ENCODE results near the gene CYFIP2.

Gene CYFIP2

DNA sequence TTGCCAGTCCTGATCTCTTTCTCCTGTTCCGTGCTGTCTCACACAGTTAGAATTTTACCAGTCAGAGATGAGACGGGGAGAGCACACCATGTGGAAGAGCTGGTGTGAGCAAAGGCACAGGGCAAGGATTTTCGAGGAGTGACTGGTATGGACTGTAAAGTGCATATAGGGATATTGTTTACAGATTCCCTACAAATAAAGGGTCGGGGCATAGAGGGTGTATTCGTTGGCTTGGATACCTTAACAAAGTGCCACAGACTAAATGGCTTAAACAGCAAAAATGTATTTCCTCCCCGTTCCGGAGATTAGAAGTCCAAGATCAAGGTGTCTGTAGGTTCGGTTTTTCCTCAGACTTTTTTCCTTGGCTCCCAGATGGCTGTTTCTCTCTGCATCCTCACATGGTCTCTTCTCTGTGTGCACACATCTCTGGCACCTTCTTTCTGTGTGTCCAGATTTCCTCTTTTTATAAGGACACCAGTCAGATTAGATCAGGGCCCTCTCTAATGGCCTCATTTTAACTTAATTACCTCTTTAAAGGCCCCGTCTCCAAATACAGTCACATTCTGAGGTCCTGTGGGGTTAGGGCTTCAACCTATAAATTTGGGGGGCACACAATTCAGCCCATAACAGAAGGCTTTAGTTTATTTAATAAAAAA lies 23.4 kb downstream of the CYFIP2 start:
- no peak for DNase-seq

DNA sequence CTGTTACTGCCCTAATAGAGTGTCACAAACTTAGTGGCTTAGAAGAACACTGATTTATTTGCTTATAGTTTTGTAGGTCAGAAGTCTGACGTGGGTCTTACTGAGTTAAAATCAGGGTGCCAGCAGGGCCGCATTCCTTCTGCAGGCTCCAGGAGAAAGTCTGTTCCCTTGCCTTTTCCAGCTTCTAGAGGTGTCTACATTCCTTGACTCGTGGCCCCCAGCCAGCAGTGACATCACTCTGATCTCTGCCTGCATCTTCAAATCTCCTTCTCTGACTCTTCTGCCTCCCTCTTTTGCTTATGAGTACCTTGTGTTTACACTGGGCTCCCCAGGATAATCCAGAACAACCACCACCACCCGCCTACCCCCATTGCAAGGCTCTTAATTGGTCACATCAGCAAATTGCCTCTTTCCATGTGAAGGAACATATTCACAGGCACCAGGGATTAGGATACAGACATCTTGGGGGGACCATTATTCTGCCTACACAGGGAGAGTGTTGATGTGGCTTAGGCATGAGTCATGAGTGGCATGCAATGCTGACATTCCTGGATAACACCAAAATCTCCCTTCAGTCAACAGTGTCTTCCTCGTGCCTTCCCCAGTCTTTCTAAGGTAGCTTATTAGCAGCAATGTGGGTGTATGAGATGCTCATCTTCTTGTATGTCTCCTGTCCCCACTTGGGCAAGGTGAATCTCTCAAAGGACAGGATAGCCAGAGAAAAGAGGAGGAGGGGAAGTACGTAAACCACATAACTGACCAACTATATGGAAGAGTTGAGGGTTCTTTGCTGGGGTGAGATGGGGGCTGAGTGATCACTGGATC lies 24.4 kb downstream of the CYFIP2 start:
- no peak for DNase-seq

DNA sequence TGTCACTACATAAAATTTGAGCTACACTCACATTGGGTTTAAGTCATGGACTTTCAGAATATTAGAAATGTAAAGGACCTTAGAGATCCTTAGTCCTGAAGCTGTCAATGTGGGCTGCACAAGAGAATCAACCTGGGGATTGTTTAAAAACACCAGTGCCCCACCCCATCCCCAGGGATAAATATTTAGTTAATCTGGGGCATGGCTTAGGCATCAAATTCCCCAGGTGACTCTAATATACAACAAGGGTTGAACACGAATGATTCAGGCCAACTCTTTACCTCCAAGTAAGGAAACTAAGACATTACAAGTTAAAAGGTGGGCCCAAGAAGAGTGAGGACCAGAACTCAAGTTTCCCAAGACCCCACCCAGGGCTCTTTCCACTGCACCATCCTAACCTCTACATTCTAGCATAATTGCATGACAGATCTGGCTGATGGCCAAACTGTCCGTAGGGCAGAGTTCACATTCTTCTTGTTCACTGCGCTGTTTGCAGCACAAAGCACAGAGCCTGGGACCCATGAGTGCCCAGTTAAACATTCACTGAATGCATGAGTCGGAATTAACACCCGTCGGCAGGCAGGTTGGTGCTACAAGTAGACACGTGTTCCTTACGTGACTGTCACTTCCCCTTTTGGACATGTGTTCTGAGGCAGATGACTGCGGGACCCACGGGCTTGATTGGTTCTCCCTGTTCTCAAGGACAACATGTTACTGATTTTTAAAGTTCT lies 25.2 kb downstream of the CYFIP2 start:
- DNase-seq = no peak

DNA sequence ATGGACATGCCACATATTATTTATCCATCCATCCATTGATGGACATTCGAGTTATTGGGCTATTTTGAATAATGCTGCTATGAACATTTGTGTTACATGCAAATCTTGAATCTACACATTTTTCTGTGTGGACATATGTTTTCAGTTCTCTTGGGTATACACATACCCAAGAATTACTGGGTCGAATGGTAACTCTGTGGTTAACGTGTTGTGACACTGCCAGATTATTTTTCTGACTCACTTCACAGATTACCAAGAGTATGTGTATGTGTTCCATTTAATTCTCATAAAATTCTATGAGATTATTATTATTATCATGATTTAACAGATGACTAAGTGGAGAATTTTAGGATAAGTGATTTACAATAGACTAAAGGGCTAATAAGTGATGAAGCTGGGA lies 26.7 kb downstream of the CYFIP2 start:
- DNase-seq = no peak

DNA sequence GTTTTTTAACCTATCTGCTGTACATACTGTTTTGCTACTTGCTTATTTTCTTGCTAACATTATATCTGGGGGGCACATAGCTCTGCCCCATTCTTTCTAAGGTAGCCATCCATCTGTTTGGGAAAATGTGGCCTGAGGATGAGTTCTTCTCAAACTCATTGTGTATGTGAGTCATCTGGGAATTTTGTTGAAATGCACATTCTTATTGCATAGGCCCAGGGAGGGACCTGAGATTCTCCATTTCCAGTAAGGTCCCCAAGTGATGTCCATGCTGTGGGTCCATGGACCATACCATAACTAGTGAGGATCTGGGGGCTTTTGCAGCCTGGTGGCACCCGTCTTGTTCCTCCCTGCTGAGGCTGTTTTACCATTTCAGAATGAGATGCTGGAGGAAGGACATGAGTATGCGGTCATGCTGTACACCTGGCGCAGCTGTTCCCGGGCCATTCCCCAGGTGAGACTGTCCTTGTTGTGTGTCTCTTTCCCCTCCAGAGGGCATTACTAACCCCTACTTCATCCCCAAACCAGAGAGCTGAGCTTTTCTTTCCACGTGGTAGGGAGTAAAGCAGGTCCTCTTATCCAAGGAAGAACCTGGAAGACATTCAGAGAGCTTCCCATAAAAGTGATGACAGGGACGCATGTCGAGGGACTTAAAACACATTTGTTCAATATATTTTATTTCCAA lies 28.6 kb downstream of the CYFIP2 start:
- DNase-seq = no peak

DNA sequence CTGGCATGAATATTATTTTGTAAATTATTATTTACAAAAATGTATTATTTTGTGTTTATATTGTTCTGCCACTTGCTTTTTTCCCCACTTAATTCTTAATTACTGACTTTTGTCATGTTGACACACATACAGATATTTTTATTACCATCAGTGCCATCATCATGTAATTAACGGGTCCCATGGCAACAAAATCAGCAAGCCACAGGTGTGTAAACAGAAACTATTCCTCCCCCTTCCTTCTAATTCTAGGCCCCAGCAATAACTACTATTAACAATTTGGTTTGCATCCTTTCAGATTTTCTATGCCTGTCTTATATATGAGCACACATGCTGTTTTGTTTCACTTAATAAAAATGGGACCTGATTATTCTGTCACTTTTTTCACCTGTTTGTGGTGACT lies 29.3 kb downstream of the CYFIP2 start:
- DNase-seq = no peak

DNA sequence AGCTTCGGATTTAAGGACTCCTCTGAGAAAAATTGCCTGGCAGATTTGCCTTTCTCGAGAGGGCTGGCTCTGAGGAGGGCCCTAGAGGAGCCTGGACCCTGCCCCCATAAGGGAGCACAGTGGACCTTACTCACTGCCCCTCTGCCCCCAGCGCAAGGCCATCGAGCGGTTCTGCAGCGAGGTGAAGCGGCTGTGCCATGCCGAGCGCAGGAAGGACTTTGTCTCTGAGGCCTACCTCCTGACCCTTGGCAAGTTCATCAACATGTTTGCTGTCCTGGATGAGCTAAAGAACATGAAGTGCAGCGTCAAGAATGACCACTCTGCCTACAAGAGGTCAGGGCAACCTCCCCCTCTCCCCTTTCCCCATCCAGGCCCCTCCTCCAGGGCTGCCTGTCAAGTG lies 34.6 kb downstream of the CYFIP2 start:
- no peak for DNase-seq

DNA sequence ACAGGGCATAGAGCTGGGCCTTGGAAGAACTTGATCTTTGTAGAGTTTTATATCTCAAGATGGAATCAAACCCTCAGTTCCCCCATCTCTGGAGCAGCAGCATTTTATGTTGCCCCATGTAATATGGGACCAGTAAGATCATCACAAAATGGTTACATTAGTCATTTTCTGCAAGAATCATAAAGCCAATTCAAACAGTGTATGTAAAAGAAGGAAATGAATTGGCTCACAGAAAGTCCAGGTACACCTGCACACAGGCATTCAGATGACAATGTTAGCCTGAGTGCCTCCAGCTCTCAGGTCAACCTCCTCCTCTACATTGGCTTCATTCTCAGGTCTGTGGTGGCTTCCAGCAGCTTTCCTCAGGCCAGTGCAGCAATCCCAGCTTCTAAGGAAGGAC lies 35.1 kb downstream of the CYFIP2 start:
- DNase-seq = no peak

DNA sequence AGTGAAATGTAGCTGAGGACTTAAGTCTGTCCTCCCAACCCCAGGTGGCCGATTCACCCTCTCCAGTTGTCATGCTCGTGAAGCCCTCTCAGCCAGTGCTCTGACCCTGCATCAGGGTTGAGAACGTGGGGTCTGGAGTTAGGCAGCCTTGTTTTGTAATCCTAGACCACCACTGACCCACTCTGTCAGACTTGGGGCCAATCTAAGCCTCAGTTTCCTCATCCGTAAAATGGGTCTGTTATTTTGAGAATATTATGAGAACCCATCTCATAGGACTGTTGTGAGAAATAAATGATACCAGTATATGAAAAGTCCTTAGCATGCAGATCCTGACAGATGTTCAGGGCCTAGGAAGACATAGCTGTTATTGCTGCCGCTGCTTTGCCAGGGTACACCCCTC lies 37.1 kb downstream of the CYFIP2 start:
- DNase-seq = no peak

DNA sequence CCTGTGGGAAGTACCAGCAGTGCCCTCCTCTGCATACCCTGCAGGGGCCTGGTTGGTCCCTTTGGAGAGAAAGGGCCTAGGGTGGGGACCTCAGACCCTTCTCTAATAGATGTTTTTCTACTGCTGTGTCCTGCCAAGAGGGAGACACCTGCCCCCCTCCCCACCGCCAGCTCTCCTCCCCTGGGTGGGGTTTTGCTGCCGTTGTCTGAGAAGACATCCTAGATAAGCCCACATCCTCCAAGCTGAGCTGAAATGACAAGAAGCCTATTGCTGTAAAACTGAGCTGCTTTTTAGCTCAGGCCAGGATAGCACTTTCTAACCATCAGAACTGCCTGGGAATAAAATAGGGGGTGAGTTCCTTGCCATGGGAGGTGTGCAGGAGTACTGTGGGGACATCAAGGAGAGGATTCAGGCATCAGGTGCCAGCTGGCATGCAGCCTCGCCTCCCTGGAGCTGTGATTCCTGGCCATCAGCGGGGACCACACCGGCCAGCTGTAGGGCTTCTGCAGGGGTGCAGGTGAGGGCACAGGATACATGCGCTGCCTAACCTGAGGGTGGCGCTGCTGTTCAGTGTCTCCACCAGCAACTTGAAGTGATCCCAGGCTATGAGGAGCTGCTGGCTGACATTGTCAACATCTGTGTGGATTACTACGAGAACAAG lies 37.9 kb downstream of the CYFIP2 start:
- DNase-seq = peak; percentile 35

DNA sequence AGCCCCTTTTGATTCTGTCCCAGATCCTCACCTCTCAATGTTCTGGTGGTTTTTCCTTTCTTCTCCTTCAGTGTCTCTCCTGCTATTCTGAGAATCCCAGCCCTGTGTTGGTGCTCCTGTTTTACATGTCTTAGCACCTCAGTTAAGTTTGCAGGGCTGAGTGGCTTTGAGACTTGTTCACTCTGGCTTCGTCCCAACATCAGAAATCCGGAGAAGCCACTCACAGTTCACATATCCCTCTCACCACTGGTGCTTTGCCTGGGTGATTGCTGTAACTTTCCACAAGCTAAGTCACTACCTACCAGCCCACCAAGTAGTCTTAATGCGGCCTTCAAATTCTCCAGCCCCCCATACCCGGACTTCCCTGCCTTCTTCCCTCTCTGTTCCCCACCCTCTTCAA lies 40.2 kb downstream of the CYFIP2 start:
- no peak for DNase-seq

DNA sequence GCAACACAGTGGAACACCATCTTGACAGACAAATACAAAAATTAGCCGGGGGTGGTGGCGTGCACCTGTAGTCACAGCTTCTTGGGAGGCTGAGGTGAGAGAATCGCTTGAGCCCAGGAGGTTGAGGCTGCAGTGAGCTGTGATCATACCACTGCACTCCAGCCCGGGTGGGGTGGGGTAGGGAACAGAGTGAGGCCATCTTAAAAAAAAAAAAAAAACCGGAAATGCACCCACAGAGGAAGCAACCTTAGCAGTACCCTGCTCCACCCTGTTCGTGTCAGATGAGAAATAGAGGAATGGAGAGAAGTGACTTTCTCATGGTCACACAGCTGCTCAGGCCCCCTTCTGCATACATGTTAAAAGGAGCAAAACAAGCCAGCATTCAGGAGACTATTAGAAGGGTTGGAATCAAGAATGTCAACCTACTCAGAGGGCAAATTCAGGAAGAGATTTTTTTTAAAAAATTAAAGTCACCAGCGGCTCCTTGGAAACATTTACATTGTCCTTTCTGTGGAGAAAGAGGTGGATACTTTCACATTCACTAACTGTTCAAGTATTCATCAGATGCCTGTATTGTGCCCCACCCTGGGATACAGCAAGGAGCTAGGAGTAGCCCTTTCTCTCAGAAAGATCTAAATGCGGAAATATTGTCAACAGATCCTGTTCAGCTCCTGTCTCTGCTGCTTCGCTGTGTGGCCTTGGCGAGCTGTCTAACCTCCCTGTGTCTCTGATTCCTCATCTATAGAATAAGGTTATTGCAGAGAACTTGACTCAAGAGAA lies 41.0 kb downstream of the CYFIP2 start:
- DNase-seq = no peak

DNA sequence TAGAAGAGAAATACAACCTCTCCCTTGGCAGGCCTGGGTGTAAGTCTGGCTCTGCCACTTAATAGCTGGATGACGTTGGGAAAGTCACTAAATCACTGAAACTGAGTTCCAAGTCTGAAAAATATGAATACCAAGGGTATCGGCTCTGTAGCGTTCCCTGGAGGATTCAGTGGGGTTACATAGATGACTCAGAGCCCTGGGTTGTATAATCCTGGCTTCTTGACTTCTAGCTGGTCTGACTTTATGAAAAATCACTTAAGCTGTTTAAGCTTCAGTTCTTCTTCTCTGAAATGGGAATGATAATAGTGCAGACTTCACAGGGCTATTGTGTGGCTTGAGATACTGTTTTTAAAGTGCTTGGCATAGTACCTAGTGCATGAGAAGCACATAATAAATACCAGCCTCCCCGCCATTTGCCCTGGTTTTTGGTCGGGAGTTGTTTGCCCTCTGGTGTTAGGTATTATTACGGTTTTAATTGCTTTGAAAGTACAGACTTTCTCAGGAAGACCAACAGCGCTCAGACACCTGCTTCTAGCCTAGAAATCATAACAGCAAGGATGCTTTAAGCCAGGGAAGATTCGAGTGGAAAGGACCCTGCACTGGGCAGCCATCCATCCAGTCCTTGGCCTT lies 43.0 kb downstream of the CYFIP2 start:
- no peak for DNase-seq

DNA sequence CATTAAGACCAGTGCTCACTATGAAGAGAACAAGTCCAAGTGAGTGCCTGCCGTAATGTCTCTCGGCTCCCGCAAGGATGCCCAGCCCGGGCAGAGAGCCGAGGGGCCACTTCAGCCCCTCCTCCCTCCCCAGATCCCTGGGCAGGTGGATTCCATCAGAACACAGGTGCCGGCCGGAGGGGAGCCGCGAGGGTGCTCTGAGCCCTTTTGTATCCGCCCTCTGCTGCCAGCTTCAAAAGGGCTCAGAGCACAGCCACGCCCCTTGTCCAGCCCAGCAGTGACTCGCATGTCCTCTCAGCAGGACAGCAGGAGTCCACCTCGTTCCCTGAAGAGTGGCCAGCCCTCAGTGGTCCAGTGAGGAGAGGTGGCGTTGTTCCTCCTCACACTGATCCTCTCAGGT lies 43.9 kb downstream of the CYFIP2 start:
- DNase-seq = no peak

DNA sequence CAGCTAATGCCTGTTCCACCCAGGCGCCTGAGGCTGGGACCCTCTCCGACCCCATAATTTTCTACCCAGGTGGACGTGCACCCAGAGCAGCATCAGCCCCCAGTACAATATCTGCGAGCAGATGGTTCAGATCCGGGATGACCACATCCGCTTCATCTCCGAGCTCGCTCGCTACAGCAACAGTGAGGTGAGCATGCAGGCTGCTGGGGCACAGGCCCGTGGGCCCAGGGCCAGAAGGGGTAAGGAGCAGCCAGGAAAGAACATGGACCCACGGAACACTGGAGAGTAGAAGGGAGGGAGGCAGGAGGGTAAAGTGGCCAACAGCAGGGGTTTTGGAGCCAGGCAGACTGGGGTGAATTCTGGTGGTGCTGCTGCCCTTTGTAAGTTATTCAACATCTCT lies 45.7 kb downstream of the CYFIP2 start:
- no peak for DNase-seq

DNA sequence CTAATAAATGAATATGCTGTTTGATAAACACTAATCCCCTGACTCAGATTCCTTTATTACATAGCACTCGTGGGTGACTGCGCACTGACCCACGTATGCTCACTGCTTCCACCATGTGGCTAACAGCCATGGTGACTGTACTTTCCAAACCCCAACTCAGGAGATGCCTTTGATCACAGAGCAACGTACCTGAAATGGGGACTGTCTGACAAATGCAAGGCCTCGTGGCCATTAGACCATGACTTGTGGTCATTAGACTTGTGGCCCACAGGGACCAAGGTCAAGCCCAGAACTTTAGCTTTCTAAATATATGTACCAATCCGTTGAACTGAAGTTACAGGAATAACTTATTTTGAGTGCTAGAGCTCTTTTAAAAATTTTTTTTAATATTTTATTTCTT lies 46.6 kb downstream of the CYFIP2 start:
- DNase-seq = no peak

DNA sequence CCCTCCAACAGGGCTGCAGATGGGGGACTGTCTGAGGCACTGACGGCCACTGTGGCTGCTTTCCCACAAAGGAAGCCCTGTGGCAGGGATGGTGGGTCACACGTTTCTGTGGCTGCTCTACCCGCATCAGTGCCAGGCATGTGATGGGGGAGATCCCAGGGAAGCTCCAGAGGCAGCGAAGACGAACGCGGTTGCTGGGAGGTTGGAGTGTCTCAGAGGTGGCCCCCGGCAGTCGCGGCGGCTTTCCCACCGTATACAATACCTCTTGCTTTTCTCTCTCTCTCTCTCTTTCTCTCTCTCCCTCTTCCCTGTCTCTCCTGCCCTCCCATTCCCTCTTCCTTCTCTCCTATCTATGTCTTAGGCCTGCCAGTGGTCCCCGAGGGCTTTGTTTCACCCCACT lies 56.7 kb downstream of the CYFIP2 start:
- no peak for DNase-seq

DNA sequence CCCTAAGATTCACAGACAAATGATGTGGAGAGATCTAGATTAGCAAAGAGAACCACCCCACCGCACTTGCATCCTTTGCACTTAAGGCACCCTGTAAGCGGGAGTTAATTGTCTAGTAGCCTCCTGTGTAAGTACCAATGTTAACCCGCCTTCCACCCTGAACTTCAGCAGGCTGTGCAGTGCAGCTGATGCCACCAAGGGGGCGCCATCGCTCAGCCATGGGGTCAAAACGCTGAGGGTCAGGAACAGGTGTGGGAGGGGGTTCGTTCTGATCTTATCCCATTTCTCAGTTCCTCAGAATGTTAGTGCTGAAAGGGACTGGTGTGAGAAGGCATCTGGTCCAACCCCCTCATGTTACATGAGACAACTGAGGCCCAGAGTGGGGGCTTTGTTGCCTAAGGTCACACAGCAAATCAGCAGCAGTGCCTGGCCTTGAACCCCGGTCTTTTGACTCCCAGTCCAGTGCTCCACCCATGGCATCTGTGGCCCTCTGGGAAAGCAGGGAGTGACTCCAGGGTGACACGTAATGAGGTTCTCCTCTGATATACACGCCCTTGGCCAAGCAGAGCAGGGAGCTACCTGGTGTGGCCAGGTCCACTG lies 57.3 kb downstream of the CYFIP2 start:
- no peak for DNase-seq

DNA sequence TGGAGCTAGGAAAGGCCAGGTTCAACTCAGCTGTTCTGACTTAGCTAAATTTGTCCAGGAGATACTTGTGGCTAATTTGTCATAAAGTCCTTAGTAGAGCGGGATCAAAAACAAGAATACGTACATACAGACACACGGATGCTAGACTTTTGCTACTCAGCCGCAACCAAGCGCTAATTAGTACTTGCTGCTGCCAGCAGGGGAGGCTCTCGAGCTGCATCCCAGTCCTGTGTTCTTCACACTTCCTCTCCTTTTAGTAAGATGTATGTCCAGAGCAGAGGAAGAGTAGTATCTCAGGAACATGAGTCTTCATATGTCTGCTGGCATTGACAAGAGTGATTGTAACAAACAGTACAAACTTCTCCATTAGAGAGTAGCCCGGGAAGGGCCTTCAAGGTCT lies 58.3 kb downstream of the CYFIP2 start:
- no peak for DNase-seq

DNA sequence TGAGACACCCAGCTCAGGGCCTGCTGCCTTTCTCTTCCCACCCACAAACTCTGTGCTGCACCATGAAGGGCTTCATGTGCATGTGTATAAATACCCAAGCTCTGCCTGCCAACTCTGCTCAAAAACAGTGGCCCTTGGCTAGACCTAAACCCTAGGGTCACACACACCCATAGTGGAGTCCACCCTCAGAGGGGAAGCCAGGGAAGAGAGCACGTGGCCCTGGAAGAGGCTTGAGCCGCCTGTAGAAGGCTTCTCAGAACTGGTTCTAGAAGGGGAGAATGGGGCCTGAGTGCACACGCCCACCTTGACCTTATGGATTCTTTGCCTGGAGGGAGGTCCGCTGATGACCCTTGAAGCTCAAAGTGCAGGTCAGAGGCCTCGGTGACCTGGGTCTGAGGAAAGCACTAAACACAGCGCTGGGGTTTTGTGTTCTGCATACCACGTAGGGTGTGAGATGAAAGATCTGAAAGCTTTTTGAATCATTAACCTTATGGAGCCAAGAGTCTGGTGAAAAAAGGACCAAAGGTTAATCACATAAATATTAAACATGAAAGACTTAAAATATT lies 60.6 kb downstream of the CYFIP2 start:
- DNase-seq = no peak

DNA sequence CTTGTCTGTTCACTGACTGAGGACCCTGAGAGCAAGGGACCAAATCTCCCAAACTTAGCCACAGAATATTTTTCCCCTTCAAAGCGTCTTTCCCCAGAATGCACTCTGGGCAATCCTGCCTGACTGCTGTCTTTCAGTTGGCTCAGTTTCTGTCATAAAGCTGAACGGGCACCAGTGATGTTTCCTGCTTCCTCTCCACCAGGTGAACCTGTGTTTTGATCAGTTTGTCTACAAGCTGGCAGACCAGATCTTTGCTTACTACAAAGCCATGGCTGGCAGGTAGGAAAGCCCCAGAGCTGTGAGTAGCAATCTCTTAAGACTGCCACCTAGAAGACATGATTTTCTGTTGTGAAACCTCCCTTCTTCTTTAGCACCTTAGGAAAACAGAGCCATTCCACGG lies 61.8 kb downstream of the CYFIP2 start:
- no peak for DNase-seq

All from right hindlimb (tissue), 1 donor.